HUES64 (cell line): Measurements from ENCODE around the gene OPCML.

ENCODE experiments used
- H3K27ac ChIP-seq: 2 replicates; pipeline ENCODE4 v1.7.0; 2013; ENCODE audit warnings: low read depth, low read length, inconsistent platforms
- H3K27me3 ChIP-seq: 2 replicates; pipeline ENCODE4 v1.6.1; 2013; ENCODE audit warnings: mild to moderate bottlenecking, low read length; ENCODE audit not compliant: insufficient read depth
- H3K36me3 ChIP-seq: 2 replicates; pipeline ENCODE4 v1.6.1; 2013; ENCODE audit warnings: mild to moderate bottlenecking, low read length; ENCODE audit not compliant: insufficient read depth
- H3K4me1 ChIP-seq: 2 replicates; pipeline ENCODE4 v1.6.1; 2013; ENCODE audit warnings: mild to moderate bottlenecking, low read length, moderate library complexity; ENCODE audit not compliant: insufficient read depth
- H3K4me3 ChIP-seq: 2 replicates; pipeline ENCODE4 v1.5.1; 2013; ENCODE audit warnings: mild to moderate bottlenecking, low read length, moderate library complexity
- H3K9ac ChIP-seq: 2 replicates; pipeline ENCODE4 v1.6.1; 2013; ENCODE audit warnings: mild to moderate bottlenecking, low read depth, low read length
- H3K9me3 ChIP-seq: 2 replicates; pipeline ENCODE4 v1.6.1; 2013; ENCODE audit warnings: low read depth, low read length; ENCODE audit not compliant: insufficient read depth
- WGBS: fragments of 150-250, 120-280 bp; methylation state at CpG from one replicate; pipeline ENCODE4 v1.1.7; 2013; ENCODE audit warnings: missing lambda C conversion rate; 5-methylcytosine and 5-hydroxymethylcytosine counted together

Gene OPCML

DNA sequence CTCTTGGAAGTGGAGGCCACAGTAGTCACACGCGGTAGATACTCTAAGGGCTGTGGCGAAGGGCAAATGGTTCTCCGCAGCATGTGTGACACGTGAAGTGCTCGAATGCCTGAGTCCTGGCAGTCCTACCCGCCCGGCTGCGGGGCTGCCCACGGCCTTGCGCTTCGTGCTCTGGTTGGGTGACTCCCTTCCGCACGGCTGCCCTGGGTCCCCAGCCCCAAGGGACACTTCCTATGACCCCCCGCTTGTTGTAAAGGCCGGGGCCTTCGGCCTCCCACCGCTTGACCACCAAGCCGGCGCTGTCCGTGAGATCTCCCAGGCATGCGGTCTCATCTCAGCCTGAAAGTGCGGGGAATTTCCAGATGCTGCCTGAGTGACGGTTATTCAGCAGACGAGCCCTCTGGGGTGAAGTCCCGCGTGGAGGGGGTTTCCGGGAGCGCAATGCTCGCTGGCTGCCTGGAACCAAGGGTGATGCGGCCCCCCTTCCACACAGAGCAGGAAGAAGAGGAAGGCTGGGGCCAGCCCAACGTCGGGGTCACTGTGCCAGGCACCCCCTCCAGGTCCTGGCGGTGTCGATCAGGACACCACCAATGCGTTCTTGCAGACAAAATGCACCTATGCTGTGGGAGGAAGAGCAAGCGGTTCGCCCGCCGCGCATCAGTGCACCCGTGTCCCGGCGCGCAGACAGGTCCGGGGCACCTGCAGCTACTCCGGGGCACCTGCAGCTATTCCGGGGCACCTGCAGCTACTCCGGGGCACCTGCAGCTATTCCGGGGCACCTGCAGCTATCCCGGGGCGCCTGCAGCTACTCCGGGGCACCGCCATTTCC lies 171.2 kb downstream of the OPCML start:
- Histone ChIP-seq H3K4me3 (no peak overlapping the region), H3K9me3 (no peaks in the 10 kb centered on the region), H3K27ac (no peak overlapping the region), H3K27me3 (no peaks in the 10 kb centered on the region), H3K36me3 (no peaks in the 10 kb centered on the region), H3K4me1 (no peaks in the 10 kb centered on the region), H3K9ac (no peak overlapping the region)
- 95% methylated on average over 54 of the region's 54 CpGs for WGBS

DNA sequence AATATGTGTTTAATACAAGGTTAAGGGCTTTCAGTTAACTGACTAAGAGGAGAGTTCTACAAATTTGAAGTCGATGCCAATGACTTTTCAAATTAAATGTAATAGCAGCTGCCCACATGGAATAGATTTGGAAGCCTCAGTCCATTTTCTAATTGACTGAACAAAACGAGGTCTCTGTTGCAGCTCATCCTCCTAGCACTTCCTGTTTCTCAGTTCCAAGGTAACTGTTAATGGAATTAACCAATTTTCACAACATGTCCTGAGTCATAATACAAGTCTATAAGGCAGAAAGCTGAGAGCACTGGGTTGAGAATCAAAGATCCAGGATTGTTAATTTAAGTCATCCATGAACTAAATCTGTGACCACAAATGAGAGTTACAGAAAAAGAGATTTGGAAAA lies 177.2 kb downstream of the OPCML start:
- Histone ChIP-seq H3K36me3 (no peaks in the 10 kb centered on the region), H3K9me3 (no peaks in the 10 kb centered on the region), H3K9ac (no peak overlapping the region), H3K4me3 (no peak overlapping the region), H3K27ac (no peak overlapping the region), H3K27me3 (no peaks in the 10 kb centered on the region), H3K4me1 (no peaks in the 10 kb centered on the region)
- 86% methylated on average over 2 of the region's 2 CpGs for WGBS

DNA sequence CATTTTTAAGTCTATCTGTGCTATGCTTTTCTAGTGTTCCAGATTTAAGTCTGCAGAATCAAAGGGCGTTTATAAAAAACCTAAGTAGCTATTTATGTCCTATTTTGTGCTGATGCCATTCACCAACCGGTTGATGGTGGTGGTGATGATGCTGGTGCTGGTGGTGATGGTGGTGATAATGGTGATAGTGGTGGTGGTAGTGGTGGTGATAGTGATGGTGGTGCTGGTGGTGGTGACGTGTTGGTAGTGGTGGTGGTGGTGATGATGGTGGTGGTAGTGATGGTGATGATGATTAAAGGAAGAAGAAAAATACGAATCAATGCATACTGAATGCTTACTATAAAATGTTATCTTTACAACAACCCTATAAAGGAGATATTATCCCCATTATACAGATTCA lies 178.2 kb downstream of the OPCML start:
- H3K27ac ChIP-seq = no peak overlapping the region
- no peaks in the 10 kb centered on the region for H3K27me3 ChIP-seq
- WGBS = 90% methylated on average over 3 of the region's 4 CpGs
- H3K9ac ChIP-seq = no peak overlapping the region
- no peaks in the 10 kb centered on the region for H3K4me1 ChIP-seq
- H3K4me3 ChIP-seq = no peak overlapping the region
- no peaks in the 10 kb centered on the region for H3K9me3 ChIP-seq
- H3K36me3 ChIP-seq = no peaks in the 10 kb centered on the region

DNA sequence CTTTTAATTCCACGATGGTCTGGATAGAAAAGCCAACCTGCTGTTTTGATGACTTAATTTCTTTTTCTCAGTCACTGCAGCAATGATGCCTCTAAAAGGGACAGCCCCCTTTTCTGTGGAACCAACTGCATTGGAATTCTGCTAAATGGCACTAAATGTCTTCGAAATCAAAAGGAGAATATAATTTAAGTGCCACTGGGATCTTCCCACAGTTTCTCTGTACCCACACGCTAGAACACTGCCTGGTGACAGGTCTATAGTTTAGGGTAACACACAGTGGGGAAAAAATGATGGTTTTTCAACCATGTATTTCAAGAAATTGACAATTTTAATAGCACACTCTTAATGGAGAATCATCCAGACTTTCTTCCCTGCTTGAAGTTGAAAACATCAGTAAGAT lies 182.3 kb downstream of the OPCML start:
- Histone ChIP-seq H3K36me3 (no peaks in the 10 kb centered on the region), H3K9me3 (no peaks in the 10 kb centered on the region), H3K4me1 (no peaks in the 10 kb centered on the region), H3K27ac (no peak overlapping the region), H3K27me3 (no peaks in the 10 kb centered on the region), H3K4me3 (no peak overlapping the region), H3K9ac (no peak overlapping the region)
- 93% methylated on average over 3 of the region's 3 CpGs for WGBS

DNA sequence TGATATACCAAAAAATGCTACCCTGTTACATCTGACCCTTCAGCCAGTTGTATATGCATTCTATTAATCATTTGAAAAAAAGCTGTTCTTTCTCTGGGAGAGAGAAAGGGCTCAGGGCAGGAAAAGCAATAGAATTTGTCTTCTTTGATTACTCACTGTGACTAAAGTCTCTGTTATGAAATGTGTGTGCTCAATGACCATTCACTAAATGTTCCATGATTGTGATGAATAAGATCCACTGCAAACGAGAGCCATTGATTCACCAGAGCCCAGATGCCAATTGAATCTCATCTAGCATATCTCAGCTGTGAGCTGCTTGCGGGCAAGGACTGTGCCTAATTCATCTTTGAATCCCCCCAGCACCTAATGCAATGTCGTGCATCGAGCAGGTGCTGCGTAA lies 184.3 kb downstream of the OPCML start:
- Histone ChIP-seq H3K9me3 (no peaks in the 10 kb centered on the region), H3K36me3 (no peaks in the 10 kb centered on the region), H3K9ac (no peak overlapping the region), H3K27me3 (no peaks in the 10 kb centered on the region), H3K4me1 (no peaks in the 10 kb centered on the region), H3K4me3 (no peak overlapping the region), H3K27ac (no peak overlapping the region)
- 89% methylated on average over 5 of the region's 5 CpGs for WGBS

DNA sequence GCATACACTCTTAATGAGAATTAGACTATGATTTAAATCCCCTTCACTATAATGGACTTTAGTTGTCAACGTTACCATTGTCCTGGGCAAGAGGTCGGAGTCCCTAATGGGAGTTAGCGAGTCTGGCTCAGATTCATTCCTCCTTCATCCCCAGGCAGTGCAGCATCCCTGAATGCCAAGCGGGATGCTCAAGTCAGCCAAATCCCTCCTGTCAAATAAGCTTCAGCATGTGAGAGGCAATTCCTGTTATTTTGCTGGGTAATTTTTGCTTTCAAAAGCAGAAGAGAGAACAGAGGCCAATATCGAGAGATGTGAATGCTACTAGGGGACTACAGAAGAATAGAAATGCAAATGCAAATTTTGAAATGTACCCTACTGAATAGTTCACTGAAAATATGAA lies 186.2 kb downstream of the OPCML start:
- Histone ChIP-seq H3K4me3 (no peak overlapping the region), H3K4me1 (no peaks in the 10 kb centered on the region), H3K9me3 (no peaks in the 10 kb centered on the region), H3K27me3 (no peaks in the 10 kb centered on the region), H3K36me3 (no peaks in the 10 kb centered on the region), H3K27ac (no peak overlapping the region), H3K9ac (no peak overlapping the region)
- WGBS = 95% methylated on average over 5 of the region's 5 CpGs

DNA sequence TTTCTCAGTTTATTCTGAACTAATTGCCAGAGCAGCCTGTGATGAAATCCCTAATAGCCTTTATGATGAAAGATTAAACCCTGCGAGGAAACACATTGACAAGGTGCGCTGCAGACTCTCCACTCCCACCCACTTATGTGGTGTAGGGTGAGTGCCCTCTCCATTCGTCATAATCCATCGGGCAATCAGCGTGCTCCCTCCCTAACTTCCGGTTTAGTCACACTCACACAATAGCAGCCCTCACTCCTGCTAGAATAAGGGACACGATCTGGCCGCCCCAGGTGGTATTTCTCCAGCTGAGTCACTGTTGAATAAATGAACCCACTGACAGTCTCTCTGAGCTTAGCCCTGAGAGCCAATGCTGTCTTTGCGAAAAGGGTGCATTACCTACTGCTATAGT lies 188.3 kb downstream of the OPCML start:
- Histone ChIP-seq H3K4me1 (no peaks in the 10 kb centered on the region; the same call in 1 of the 2 replicates), H3K27ac (no peak overlapping the region), H3K27me3 (no peaks in the 10 kb centered on the region), H3K9ac (no peak overlapping the region), H3K9me3 (no peaks in the 10 kb centered on the region), H3K4me3 (no peak overlapping the region), H3K36me3 (no peaks in the 10 kb centered on the region)
- WGBS = 54% methylated on average over 7 of the region's 9 CpGs

DNA sequence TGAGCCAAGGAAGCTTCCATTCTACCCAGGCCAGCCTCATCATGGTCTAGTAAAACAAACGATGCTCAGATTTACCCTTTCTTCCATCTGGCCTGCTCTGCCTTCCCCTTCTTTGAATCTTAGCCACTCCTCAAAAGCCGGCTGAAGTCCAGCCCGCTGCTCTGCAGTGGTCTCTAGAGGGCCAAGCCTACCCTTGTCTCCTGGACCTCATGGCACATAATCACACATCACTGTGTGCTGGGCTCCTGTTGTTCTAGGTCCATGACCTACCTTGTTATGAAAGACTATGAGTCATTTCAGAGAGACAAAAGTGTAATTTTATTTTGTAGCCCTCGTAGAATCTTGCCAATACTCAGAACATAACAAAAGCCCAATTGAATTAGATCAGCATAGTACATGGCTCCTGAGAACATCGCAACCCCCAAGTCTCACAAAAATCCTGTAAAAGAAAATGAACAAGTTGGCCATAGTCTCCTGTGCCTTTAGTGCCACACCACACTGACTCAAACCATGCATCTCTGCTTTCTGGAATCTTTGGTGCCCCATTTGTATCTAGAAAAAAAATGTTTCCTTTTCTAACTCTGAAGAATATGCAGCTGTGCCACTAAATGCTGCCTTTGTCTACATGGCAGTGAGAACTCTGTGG lies 192.7 kb downstream of the OPCML start:
- no peaks in the 10 kb centered on the region for H3K36me3 ChIP-seq
- peaks cover 16% of the 10 kb centered on the region; the same call in 1 of the 2 replicates for H3K4me1 ChIP-seq
- H3K27ac ChIP-seq = no peak overlapping the region
- H3K27me3 ChIP-seq = no peaks in the 10 kb centered on the region
- WGBS = 89% methylated on average over 5 of the region's 5 CpGs
- no peak overlapping the region for H3K4me3 ChIP-seq
- H3K9ac ChIP-seq = no peak overlapping the region
- H3K9me3 ChIP-seq = no peaks in the 10 kb centered on the region

DNA sequence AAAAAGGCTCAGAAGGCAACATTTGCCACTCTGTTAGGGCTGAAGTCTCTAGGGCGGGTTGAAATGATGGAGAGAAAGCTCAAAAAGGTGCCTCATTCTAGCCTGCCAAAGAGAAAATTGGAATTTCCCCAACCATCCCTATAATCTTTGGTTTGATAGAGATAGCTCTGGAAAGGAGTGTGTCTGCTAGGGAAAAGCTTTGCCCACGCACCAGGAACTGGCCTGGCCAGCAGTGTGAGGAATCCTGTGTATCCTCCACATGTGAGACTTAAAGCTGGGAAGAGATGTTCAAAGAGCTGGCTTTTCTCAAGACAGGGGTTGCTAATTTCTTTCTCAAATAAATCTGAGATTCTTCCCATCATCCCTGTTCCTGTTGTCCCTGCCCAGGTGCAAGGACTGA lies 193.7 kb downstream of the OPCML start:
- 98% methylated on average over 2 of the region's 2 CpGs for WGBS
- H3K9ac ChIP-seq = no peak overlapping the region
- peak overlapping the region; percentile 61 for H3K27ac ChIP-seq
- peaks cover 16% of the 10 kb centered on the region; the same call in 1 of the 2 replicates for H3K4me1 ChIP-seq
- no peaks in the 10 kb centered on the region for H3K36me3 ChIP-seq
- H3K4me3 ChIP-seq = no peak overlapping the region
- H3K9me3 ChIP-seq = no peaks in the 10 kb centered on the region
- H3K27me3 ChIP-seq = no peaks in the 10 kb centered on the region

DNA sequence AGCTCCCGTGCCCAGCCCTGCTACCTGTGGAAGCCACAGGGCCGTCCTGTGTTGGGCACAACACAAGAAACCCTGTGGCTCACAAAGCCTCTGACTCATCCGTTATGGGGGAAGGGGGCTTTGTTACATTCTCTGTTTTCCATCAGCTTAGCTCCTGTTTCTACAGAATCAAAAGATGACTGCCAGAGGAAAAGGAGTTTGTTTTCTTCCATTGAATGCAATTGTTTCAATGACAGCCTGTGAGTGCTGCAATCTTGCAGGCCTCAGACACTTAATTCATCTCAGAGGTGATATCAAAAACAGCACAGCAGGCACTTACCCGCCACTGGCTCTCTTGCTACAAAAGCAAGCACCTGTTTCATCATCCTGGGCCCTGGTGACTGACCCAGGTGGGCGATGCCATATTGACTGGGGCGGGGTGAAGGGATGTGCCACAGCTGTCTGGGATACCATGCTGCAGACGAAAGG lies 194.3 kb downstream of the OPCML start:
- no peaks in the 10 kb centered on the region for H3K9me3 ChIP-seq
- H3K27ac ChIP-seq = peak overlapping the region; percentile 61
- H3K36me3 ChIP-seq = no peaks in the 10 kb centered on the region
- peaks cover 16% of the 10 kb centered on the region; the same call in 1 of the 2 replicates for H3K4me1 ChIP-seq
- no peak overlapping the region for H3K9ac ChIP-seq
- H3K27me3 ChIP-seq = no peaks in the 10 kb centered on the region
- H3K4me3 ChIP-seq = no peak overlapping the region
- 54% methylated on average over 7 of the region's 7 CpGs for WGBS

DNA sequence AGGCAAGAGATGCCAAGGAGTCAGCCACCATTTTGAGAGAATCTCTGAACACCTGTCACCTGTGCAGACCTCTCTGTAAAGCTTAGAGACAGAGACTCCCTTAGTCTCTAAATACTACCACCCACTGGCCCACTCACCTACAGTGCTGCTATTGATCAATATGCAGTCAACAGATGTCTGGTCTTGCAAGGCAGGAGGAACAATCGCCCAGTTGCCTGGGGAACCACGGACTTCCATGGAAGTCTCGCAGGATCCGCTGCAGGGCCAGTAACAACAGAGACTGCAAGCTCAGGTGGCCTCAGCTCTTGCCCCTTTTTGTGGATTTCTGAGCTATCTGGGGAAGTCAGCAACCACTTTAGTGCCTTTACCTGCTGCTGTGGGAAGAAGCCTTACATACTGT lies 195.1 kb downstream of the OPCML start:
- Histone ChIP-seq H3K27ac (no peak overlapping the region), H3K27me3 (no peaks in the 10 kb centered on the region), H3K4me1 (peaks cover 16% of the 10 kb centered on the region; the same call in 1 of the 2 replicates), H3K4me3 (no peak overlapping the region), H3K9me3 (no peaks in the 10 kb centered on the region), H3K36me3 (no peaks in the 10 kb centered on the region), H3K9ac (no peak overlapping the region)
- WGBS = 92% methylated on average over 4 of the region's 4 CpGs
